Transverse colon (tissue), 4 donors: Measurements from ENCODE around the gene SSBP2.

Source experiments
- EP300 ChIP-seq: sonication (generic); formaldehyde crosslinking; IDR thresholded peaks from one replicate; pipeline ENCODE4 v1.6.1; 2017; ENCODE audit warnings: antibody characterized with exemption, low read depth
- POLR2A ChIP-seq: fragments of 450-650 bp; IDR thresholded peaks from one replicate; pipeline ENCODE4 v1.6.1; 2016; ENCODE audit warnings: antibody characterized with exemption, mild to moderate bottlenecking, moderate library complexity
- POLR2AphosphoS5 ChIP-seq, 3 donors: sonication (generic); formaldehyde crosslinking; IDR thresholded peaks; one replicate each; pipeline ENCODE4 v1.6.1; 2016; ENCODE audit warnings: antibody characterized with exemption in 3 of 3
- TF ChIP-seq, protein P1 (sequence below), 5 experiments: fragments of 200-600 bp in 3 of 5; fragments of 450-650 bp in 2 of 5; sonication (generic) in 3 of 5; IDR thresholded peaks; 1 replicate in 2 of 5; 2 replicates in 3 of 5; pipeline ENCODE4 v1.5.1; 2016 to 2017; ENCODE audit warnings: antibody characterized with exemption in 5 of 5, inconsistent platforms in 3 of 5, mild to moderate bottlenecking in 2 of 5, moderate library complexity in 1 of 5

DNA sequence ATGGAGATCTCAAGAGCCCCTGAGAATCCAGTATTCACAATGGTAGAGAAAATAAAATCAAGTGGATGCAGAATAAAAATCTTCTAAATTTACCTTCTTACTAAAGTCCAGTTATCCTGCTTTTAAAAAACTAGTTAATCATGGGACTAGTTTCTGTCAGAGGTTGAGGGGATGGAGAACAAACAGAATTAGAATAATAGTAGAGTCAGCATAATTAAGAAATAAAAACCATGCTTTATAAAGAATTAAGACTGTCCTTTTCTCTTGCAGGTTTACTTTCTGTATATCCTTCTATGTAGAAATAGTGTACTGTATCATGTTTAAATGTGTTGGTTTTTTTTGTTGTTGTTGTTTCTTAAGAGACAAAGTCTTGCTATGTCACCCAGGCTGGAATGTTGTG lies 380.0 kb downstream of the SSBP2 start:
- TF ChIP-seq POLR2AphosphoS5 (IDR thresholded peaks at IDR 0.05) = no peak
- TF ChIP-seq, protein P1, sequence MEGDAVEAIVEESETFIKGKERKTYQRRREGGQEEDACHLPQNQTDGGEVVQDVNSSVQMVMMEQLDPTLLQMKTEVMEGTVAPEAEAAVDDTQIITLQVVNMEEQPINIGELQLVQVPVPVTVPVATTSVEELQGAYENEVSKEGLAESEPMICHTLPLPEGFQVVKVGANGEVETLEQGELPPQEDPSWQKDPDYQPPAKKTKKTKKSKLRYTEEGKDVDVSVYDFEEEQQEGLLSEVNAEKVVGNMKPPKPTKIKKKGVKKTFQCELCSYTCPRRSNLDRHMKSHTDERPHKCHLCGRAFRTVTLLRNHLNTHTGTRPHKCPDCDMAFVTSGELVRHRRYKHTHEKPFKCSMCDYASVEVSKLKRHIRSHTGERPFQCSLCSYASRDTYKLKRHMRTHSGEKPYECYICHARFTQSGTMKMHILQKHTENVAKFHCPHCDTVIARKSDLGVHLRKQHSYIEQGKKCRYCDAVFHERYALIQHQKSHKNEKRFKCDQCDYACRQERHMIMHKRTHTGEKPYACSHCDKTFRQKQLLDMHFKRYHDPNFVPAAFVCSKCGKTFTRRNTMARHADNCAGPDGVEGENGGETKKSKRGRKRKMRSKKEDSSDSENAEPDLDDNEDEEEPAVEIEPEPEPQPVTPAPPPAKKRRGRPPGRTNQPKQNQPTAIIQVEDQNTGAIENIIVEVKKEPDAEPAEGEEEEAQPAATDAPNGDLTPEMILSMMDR (IDR thresholded peaks at IDR 0.05) = no peak
- TF ChIP-seq EP300 = no peak
- no peak for TF ChIP-seq POLR2A
